Measurements from ENCODE around the gene NEK10. TPM values are rescaled to one million over a fixed set of nuclear protein-coding genes. Genes with fewer than 3 reads are reported as not detected.

NEK10 gene
- total and polyA plus RNA-seq, 2 of the 13 experiments (the other 11 are each of a cell fraction or from before 2014, with no cell fraction given) = 2.8 to 14.2 TPM

- no TSS peak for BruUV-seq (replicated peaks)
- 71% methylated on average over 2 of the region's 2 CpGs for WGBS (ENCODE audit: low lambda C conversion rate)
- Histone ChIP-seq H3K36me3 (replicated peaks in 1 of 2; ENCODE audit: control insufficient read depth in 1 of 2, insufficient read depth in 2 of 2, low read length in 2 of 2) (no peaks in the 10 kb centered on the region; a peak in 1 of 5 replicates), H3K27ac (ENCODE audit: extremely low read length, insufficient read depth, low read length) (no peak overlapping the region), H3K9ac (ENCODE audit: insufficient read depth, low read depth, low read length) (no peak overlapping the region), H4K20me1 (ENCODE audit: insufficient read depth, low read length) (no peaks in the 10 kb centered on the region), H3K9me3 (ENCODE audit: low read length) (no peaks in the 10 kb centered on the region), H3K4me2 (ENCODE audit: low read depth, low read length) (no peak overlapping the region), H3K79me2 (ENCODE audit: insufficient read depth, low read length) (no peaks in the 10 kb centered on the region), H3K27me3 (ENCODE audit: control insufficient read depth in 1 of 2, insufficient read depth in 2 of 2, low read length in 2 of 2) (no peaks in the 10 kb centered on the region), H3K4me1 (ENCODE audit: insufficient read depth, low read length) (no peaks in the 10 kb centered on the region), H2AFZ (ENCODE audit: low read length) (no peak overlapping the region), H3K4me3 (replicated peaks in 1 of 3; ENCODE audit: insufficient read depth in 1 of 3, low read depth in 2 of 3, low read length in 3 of 3) (no peak overlapping the region)
- intact Hi-C loops (cut with micrococcal nuclease; ENCODE audit: unreplicated experiment) (no loop called here), in situ Hi-C loops (cut with HindIII; ENCODE audit: extremely low pct_ligation_motif_present, low pct_unique_long_range_greater_than_20kb) (no loop called here)
- FAIRE-seq (no peak), DNase-seq (ENCODE audit: low spot score) (no peak), ATAC-seq (no peak)
- TF ChIP-seq HNRNPK (IDR thresholded peaks at IDR 0.05; ENCODE audit: low read depth, low read length, poor library complexity, severe bottlenecking) = no peak
- no peak for TF ChIP-seq ZBTB20 (CRISPR knock-in tag; IDR thresholded peaks at IDR 0.05; ENCODE audit: borderline replicate concordance, low read depth)
- POLR2A ChIA-PET = no interaction called here
- CTCF ChIA-PET (ENCODE audit: low intra/inter-chr PET ratio, low total read pairs) = no interaction called here
These were observed 183.8 kb downstream of the NEK10 start for GRCh38 chr3:27185231-27185989.

- POLR2A ChIA-PET = no interaction called here
- no peak for FAIRE-seq
- Histone ChIP-seq H3K27ac (ENCODE audit: extremely low read length, insufficient read depth, low read length) (no peak overlapping the region), H2AFZ (ENCODE audit: low read length) (no peak overlapping the region), H3K27me3 (ENCODE audit: control insufficient read depth in 1 of 2, insufficient read depth in 2 of 2, low read length in 2 of 2) (no peaks in the 10 kb centered on the region), H3K9ac (ENCODE audit: insufficient read depth, low read depth, low read length) (no peak overlapping the region), H3K4me3 (replicated peaks in 1 of 3; ENCODE audit: insufficient read depth in 1 of 3, low read depth in 2 of 3, low read length in 3 of 3) (no peak overlapping the region), H3K36me3 (replicated peaks in 1 of 2; ENCODE audit: control insufficient read depth in 1 of 2, insufficient read depth in 2 of 2, low read length in 2 of 2) (no peaks in the 10 kb centered on the region; a peak in 1 of 5 replicates), H3K9me3 (ENCODE audit: low read length) (no peaks in the 10 kb centered on the region), H3K4me2 (ENCODE audit: low read depth, low read length) (no peak overlapping the region), H4K20me1 (ENCODE audit: insufficient read depth, low read length) (no peaks in the 10 kb centered on the region), H3K4me1 (ENCODE audit: insufficient read depth, low read length) (no peaks in the 10 kb centered on the region), H3K79me2 (ENCODE audit: insufficient read depth, low read length) (no peaks in the 10 kb centered on the region)
- DNase-seq (ENCODE audit: low spot score) = no peak
- in situ Hi-C loops (cut with HindIII; ENCODE audit: extremely low pct_ligation_motif_present, low pct_unique_long_range_greater_than_20kb) (no loop called here), intact Hi-C loops (cut with micrococcal nuclease; ENCODE audit: unreplicated experiment) (no loop called here)
- ATAC-seq = no peak
- 77% methylated on average over 2 of the region's 2 CpGs for WGBS (ENCODE audit: low lambda C conversion rate)
- BruUV-seq (replicated peaks) = no TSS peak
- CTCF ChIA-PET (ENCODE audit: low intra/inter-chr PET ratio, low total read pairs) = no interaction called here
- TF ChIP-seq ZMYM4 (CRISPR knock-in tag; IDR thresholded peaks at IDR 0.05) = no peak
- TF ChIP-seq TFAP4 (IDR thresholded peaks at IDR 0.05; ENCODE audit: borderline replicate concordance, low read depth) = no peak
- no peak for TF ChIP-seq ATF2 (CRISPR knock-in tag; IDR thresholded peaks at IDR 0.05)
- no peak for TF ChIP-seq ZNF232 (CRISPR knock-in tag; IDR thresholded peaks at IDR 0.05; ENCODE audit: borderline replicate concordance)
- TF ChIP-seq TOE1 (CRISPR knock-in tag; IDR thresholded peaks at IDR 0.05) = no peak
- no peak for TF ChIP-seq ZNF800 (CRISPR knock-in tag; IDR thresholded peaks at IDR 0.05)
- no peak for TF ChIP-seq ZNF326 (CRISPR knock-in tag; IDR thresholded peaks at IDR 0.05; ENCODE audit: borderline replicate concordance)
- TF ChIP-seq RNF219 (CRISPR knock-in tag; IDR thresholded peaks at IDR 0.05) = no peak
These were observed 184.9 kb downstream of the NEK10 start for GRCh38 chr3:27184261-27184660.

Measured in HepG2 (cell line).